OCI-LY7 (cell line): Measurements from ENCODE around the gene ARV1. TPM values are rescaled to one million over a fixed set of nuclear protein-coding genes. Genes with fewer than 3 reads are reported as not detected.

Experiments used
- BruUV-seq: library from RNA; stranded (reverse); fragments of 400-500 nt; replicated peaks from 2 replicates; lab custom pipeline; 2021; lab: Mats Ljungman, UMichigan
- CTCF ChIA-PET: fragments of 300-600 bp; sonication (Branson Sonifier 250); formaldehyde crosslinking; loops from one replicate; lab custom pipeline; 2022; ENCODE audit warnings: antibody characterized with exemption; ENCODE audit not compliant: unreplicated experiment; lab: Charles Lee
- POLR2A ChIA-PET: fragments of 300-600 bp; sonication (Branson Sonifier 250); formaldehyde crosslinking; loops from one replicate; lab custom pipeline; 2022; ENCODE audit warnings: antibody characterized with exemption; lab: Charles Lee
- DNase-seq: peaks from one replicate; pipeline ENCODE4 v3.0.0-alpha.2; 2015; ENCODE audit warnings: low spot score
- H2AFZ ChIP-seq: fragments of 200-600 bp; sonication (generic), shearing (Covaris generic); 2 replicates; pipeline ENCODE4 v1.6.1; 2014; ENCODE audit warnings: mild to moderate bottlenecking, antibody characterized with exemption, low read length, moderate library complexity
- H3K27ac ChIP-seq: fragments of 200-600 bp; sonication (generic); 2 replicates; pipeline ENCODE4 v1.5.1; 2014; ENCODE audit warnings: mixed run types, low read depth, mild to moderate bottlenecking, moderate library complexity, low read length, inconsistent platforms; ENCODE audit not compliant: poor library complexity, severe bottlenecking
- H3K36me3 ChIP-seq: fragments of 200-600 bp; sonication (generic); 2 replicates; pipeline ENCODE4 v1.6.1; 2014; ENCODE audit warnings: mild to moderate bottlenecking, antibody characterized with exemption, low read length, moderate library complexity, mixed read lengths; ENCODE audit not compliant: insufficient read depth
- H3K4me1 ChIP-seq: fragments of 200-600 bp; sonication (generic); 2 replicates; pipeline ENCODE4 v1.5.1; 2014; ENCODE audit warnings: mild to moderate bottlenecking, low read length; ENCODE audit not compliant: insufficient read depth, poor library complexity, severe bottlenecking
- H3K4me2 ChIP-seq: fragments of 200-600 bp; sonication (generic); 2 replicates; pipeline ENCODE4 v1.6.1; 2014; ENCODE audit warnings: mild to moderate bottlenecking, low read length
- H3K4me3 ChIP-seq: fragments of 200-600 bp; sonication (generic); 2 replicates; pipeline ENCODE4 v1.5.1; 2014; ENCODE audit warnings: mild to moderate bottlenecking, low read depth, low read length; ENCODE audit not compliant: poor library complexity, severe bottlenecking
- H3K79me2 ChIP-seq: fragments of 200-600 bp; sonication (generic); 2 replicates; pipeline ENCODE4 v1.6.1; 2016; ENCODE audit warnings: low read depth, mild to moderate bottlenecking, low read length, moderate library complexity, mixed read lengths; ENCODE audit not compliant: insufficient read depth
- H3K9me2 ChIP-seq: fragments of 200-600 bp; sonication (generic); 2 replicates; pipeline ENCODE4 v1.6.1; 2016; ENCODE audit warnings: mild to moderate bottlenecking, low read length, mixed read lengths; ENCODE audit not compliant: insufficient read depth
- H3K9me3 ChIP-seq: fragments of 200-600 bp; sonication (generic); 2 replicates; pipeline ENCODE4 v1.6.1; 2014; ENCODE audit warnings: mild to moderate bottlenecking, mixed run types, low read length, mixed read lengths
- H4K20me1 ChIP-seq: fragments of 200-600 bp; sonication (generic); 2 replicates; pipeline ENCODE4 v1.6.1; 2014; ENCODE audit warnings: mild to moderate bottlenecking, antibody characterized with exemption, low read length, moderate library complexity, mixed read lengths; ENCODE audit not compliant: insufficient read depth
- CTCF ChIP-seq: fragments of 200-600 bp; sonication (generic); conservative IDR thresholded peaks from 2 replicates; pipeline ENCODE4 v1.5.1; 2014; ENCODE audit warnings: mild to moderate bottlenecking, antibody characterized with exemption, low read length, moderate library complexity, mixed read lengths
- EZH2phosphoT487 ChIP-seq: fragments of 200-600 bp; sonication (generic); IDR thresholded peaks from 2 replicates; pipeline ENCODE4 v1.6.1; 2018; ENCODE audit warnings: low read depth, borderline replicate concordance, mild to moderate bottlenecking, mixed run types, antibody characterized with exemption, low read length, moderate library complexity, mixed read lengths
- intact Hi-C: fragments of 100-400 bp; cut with micrococcal nuclease; formaldehyde crosslinking; loops from one replicate; pipeline ENCODE4 v1.10.0; 2022; ENCODE audit not compliant: unreplicated experiment
- total RNA-seq, 2 experiments: library from RNA; depleted of rRNA in 1 of 2; stranded (reverse); fragments of >200 nt in 1 of 2; shearing (Covaris generic) in 1 of 2; gene quantifications; 2 replicates each; pipeline ENCODE4 v1.2.3, GENCODE V29; 2014 to 2022

The ARV1 gene
- total RNA-seq, 2 experiments from 2014 or later, result 15.1 to 21.2 TPM

DNA sequence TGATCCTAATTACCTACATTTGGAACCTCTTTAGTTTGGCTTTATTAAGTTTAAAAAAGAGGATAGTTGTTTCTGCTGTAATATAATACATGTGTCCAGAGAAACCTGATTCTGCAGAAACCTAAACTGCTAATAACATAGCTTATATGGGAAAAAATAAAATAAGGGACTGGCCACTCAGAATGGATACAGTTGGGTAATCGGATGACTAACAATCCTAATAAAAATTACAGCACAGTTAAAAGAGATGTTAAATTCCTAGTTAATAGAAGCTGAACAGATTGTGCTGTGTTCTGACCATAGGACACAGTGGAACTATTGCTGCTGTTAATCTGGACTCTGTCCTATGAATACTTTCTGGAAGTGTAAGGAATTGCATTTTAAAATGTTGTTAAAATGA is 16.0 kb downstream of the ARV1 start:
- POLR2A ChIA-PET, result interaction anchor here (0.5 to 0.6 kb wide), 3 partner anchors 179 to 979 kb away, joined by 3 read pairs; no protein-coding TSS in a partner anchor
- CTCF ChIA-PET, result no interaction called here
- BruUV-seq, result no TSS peak
- intact Hi-C loops, result no loop called here
- DNase-seq, result no peak
- Histone ChIP-seq H3K9me2 (no peaks in the 10 kb centered on the region), H3K79me2 (no peaks in the 10 kb centered on the region), H3K4me3 (no peak overlapping the region), H3K4me2 (no peak overlapping the region), H3K27ac (no peak overlapping the region), H3K9me3 (no peaks in the 10 kb centered on the region), H2AFZ (no peak overlapping the region), H3K36me3 (peaks cover 69% of the 10 kb centered on the region), H3K4me1 (no peaks in the 10 kb centered on the region), H4K20me1 (no peaks in the 10 kb centered on the region)
- no peak for TF ChIP-seq CTCF
- no peak for TF ChIP-seq EZH2phosphoT487

DNA sequence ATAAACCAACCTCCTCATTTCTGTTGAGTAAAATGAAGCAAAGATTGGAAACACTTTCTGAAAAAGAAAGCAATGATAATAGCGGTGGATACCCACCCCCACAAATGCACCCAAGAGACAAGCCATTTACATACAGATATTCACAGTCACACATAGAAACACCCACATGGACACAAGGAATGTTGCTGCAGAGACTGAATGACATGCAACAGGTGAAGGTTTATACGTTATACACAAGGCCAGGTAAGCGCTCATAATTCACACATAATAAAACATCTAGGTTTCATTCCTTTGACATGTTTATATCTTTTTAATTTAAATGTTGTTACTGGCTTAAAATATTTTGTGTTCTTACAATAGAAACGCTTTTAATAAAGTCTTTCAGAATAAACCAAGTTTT is 21.3 kb downstream of the ARV1 start:
- Histone ChIP-seq H4K20me1 (no peaks in the 10 kb centered on the region), H2AFZ (no peak overlapping the region), H3K4me3 (no peak overlapping the region), H3K27ac (no peak overlapping the region), H3K9me3 (no peaks in the 10 kb centered on the region), H3K79me2 (no peaks in the 10 kb centered on the region), H3K36me3 (peaks cover 71% of the 10 kb centered on the region), H3K4me1 (no peaks in the 10 kb centered on the region), H3K9me2 (no peaks in the 10 kb centered on the region), H3K4me2 (no peak overlapping the region)
- intact Hi-C loops, result no loop called here
- ChIA-PET CTCF (no interaction called here), POLR2A (interaction anchor here (0.7 kb wide), 1 partner anchor 532 kb away, joined by 3 read pairs; no protein-coding TSS in a partner anchor)
- DNase-seq, result no peak
- BruUV-seq, result no TSS peak
- no peak for TF ChIP-seq CTCF
- TF ChIP-seq EZH2phosphoT487, result no peak

- Histone ChIP-seq H3K4me3 (no peak overlapping the region), H3K4me1 (no peaks in the 10 kb centered on the region), H3K79me2 (no peaks in the 10 kb centered on the region), H3K9me3 (no peaks in the 10 kb centered on the region), H2AFZ (no peak overlapping the region), H3K4me2 (no peak overlapping the region), H3K27ac (no peak overlapping the region), H4K20me1 (no peaks in the 10 kb centered on the region), H3K36me3 (peaks cover 70% of the 10 kb centered on the region), H3K9me2 (no peaks in the 10 kb centered on the region)
- intact Hi-C loops, result no loop called here
- no peak for TF ChIP-seq CTCF
- no peak for DNase-seq
- BruUV-seq, result no TSS peak
- POLR2A ChIA-PET, result no interaction called here
- CTCF ChIA-PET, result no interaction called here
These were observed 21.7 kb downstream of the ARV1 start for GRCh38 chr1:231000639-231001038.
